Dermis microvascular lymphatic vessel endothelial cell (primary cell): ENCODE results near the gene CASK. TPM values are rescaled to one million over a fixed set of nuclear protein-coding genes. Genes with fewer than 3 reads are reported as not detected.
"Not testable (repeated sequence)": the region's sequence is repeated elsewhere in the genome, so short reads cannot be mapped to it uniquely, and the experiment has no call there.

Experiments
- DNase-seq, 2 donors: peaks; one replicate each; pipeline versions ENCODE4 v3.0.0 to v3.0.0-alpha.2; 2010; ENCODE audit warnings: low read depth in 2 of 2
- total RNA-seq: library from RNA; depleted of rRNA; stranded (reverse); fragments of >200 nt; gene quantifications from 2 replicates; pipeline ENCODE4 v1.2.1, GENCODE V29; 2014

The CASK gene
- total RNA-seq, 1 donor from 2014 or later: 27.0 TPM

- DNase-seq: no peak
Measured at GRCh38 chrX:41692162-41692749, 231.1 kb downstream of the CASK start.

- DNase-seq: no peak
Measured at GRCh38 chrX:41689711-41690110, 233.6 kb downstream of the CASK start.

GRCh38 chrX:41688835-41689234 lies 234.5 kb downstream of the CASK start, which contains the start of gene GPR34:
Gene GPR34 (plus strand): TSS chrX:41688973. CDS start chrX:41695634, 6,661 bp downstream.
- DNase-seq: no peak

GRCh38 chrX:41688156-41688555 lies 235.2 kb downstream of the CASK start:
- no peak for DNase-seq

GRCh38 chrX:41686788-41687187 lies 236.6 kb downstream of the CASK start:
- DNase-seq: no peak

GRCh38 chrX:41684940-41685339 lies 238.4 kb downstream of the CASK start:
- no peak for DNase-seq

- peak in 1 of 2 donors; percentile 74 for DNase-seq
Measured at GRCh38 chrX:41684138-41684537, 239.2 kb downstream of the CASK start.

GRCh38 chrX:41677183-41678060 lies 245.9 kb downstream of the CASK start:
- DNase-seq: no peak

GRCh38 chrX:41676361-41676760 lies 247.0 kb downstream of the CASK start:
- not testable (repeated sequence) for DNase-seq

GRCh38 chrX:41672643-41673042 lies 250.7 kb downstream of the CASK start:
- DNase-seq: no peak

- no peak for DNase-seq
Measured at GRCh38 chrX:41671082-41671481, 252.3 kb downstream of the CASK start.

- no peak for DNase-seq
Measured at GRCh38 chrX:41670112-41670511, 253.2 kb downstream of the CASK start.

GRCh38 chrX:41667631-41668030 lies 255.7 kb downstream of the CASK start:
- no peak for DNase-seq

GRCh38 chrX:41666251-41666650 lies 257.1 kb downstream of the CASK start:
- peak in 1 of 2 donors; percentile 17 for DNase-seq

- DNase-seq: peak; percentile 78 to 81
Measured at GRCh38 chrX:41665686-41666085, 257.7 kb downstream of the CASK start.

- DNase-seq: peak in 1 of 2 donors; percentile 17
Measured at GRCh38 chrX:41664908-41665307, 258.4 kb downstream of the CASK start.

- DNase-seq: no peak
Measured at GRCh38 chrX:41664375-41664901, 258.9 kb downstream of the CASK start.

- no peak for DNase-seq
Measured at GRCh38 chrX:41661366-41662095, 261.8 kb downstream of the CASK start.

GRCh38 chrX:41655631-41656030 lies 267.7 kb downstream of the CASK start:
- DNase-seq: peak in 1 of 2 donors; percentile 48

GRCh38 chrX:41655101-41655500 lies 268.3 kb downstream of the CASK start:
- DNase-seq: no peak

GRCh38 chrX:41653125-41653524 lies 270.2 kb downstream of the CASK start:
- no peak for DNase-seq

- DNase-seq: not testable (repeated sequence)
Measured at GRCh38 chrX:41646201-41646600, 277.2 kb downstream of the CASK start.
